VCaP (cell line): ENCODE data around the gene EEF2K.

ENCODE experiments used
- H3K27ac ChIP-seq: fragments of 450-650 bp; 2 replicates; pipeline ENCODE4 v1.5.1; 2017
- CTCF ChIP-seq: fragments of 450-650 bp; conservative IDR thresholded peaks from 2 replicates; pipeline ENCODE4 v1.5.1; 2017; ENCODE audit warnings: mild to moderate bottlenecking, moderate library complexity

Gene EEF2K

GRCh38 chr16:22195695-22196558 is 10.2 kb upstream of the EEF2K start:
- peak overlapping the region; percentile 43; the same call in 1 of the 2 replicates for H3K27ac ChIP-seq
- TF ChIP-seq CTCF, result peak; percentile 84

GRCh38 chr16:22196559-22197168 is 9.4 kb upstream of the EEF2K start:
- peak overlapping the region; percentile 43; the same call in 1 of the 2 replicates for H3K27ac ChIP-seq

DNA sequence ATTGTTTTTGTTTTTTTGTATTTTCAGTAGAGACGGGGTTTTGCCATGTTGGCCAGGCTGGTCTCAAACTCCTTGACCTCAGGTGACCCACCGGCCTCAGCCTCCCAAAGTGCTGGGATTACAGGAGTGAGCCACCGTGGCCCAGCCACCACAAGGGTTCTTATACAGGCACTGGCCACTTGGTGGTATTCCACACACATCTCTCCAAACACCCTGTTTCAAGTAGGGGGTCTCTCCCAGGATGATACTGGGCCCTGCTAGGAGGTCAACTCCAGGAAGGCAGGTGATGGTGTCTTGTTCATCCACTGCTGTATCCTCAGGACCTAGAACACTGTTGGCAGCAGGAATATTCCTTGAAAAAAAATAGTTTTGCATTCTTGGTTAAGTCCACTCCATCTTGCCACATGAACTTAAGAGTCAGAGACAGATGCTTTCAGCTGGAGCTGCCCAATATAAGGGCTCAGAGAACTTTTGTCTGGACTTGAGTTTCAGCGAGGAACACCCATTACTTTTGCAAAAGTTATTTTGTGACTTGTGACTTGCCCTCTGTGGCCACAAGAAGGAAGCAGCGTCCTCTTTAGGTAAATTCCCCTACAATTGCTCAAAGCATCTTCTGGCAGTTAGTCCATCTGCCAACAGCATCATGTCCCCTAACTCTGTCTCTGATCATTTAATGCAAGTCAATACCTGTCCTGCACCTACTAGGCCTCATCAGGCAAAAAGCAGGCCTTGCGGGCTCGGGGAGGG is 7.4 kb upstream of the EEF2K start:
- no peak for TF ChIP-seq CTCF
- no peak overlapping the region for H3K27ac ChIP-seq

DNA sequence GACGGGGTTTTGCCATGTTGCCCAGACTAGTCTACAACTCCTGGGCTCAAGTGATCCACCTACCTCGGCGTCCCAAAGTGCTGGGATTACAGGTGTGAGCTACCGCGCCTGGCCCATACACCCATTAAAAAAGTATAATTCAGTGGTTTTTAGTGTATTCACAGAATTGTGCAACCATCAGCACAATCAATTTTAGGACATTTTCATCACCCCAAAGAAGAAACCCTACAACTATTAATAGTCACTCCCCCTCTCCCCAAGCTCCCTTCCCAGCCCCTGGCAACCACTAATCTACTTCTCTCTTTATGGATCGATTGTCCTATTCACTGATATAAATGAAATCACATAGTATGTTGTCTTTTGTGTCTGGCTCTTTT is 3.8 kb upstream of the EEF2K start:
- TF ChIP-seq CTCF, result no peak
- H3K27ac ChIP-seq, result no peak overlapping the region

- no peak overlapping the region for H3K27ac ChIP-seq
- no peak for TF ChIP-seq CTCF
These were observed 3.0 kb upstream of the EEF2K start for GRCh38 chr16:22203091-22203490.

DNA sequence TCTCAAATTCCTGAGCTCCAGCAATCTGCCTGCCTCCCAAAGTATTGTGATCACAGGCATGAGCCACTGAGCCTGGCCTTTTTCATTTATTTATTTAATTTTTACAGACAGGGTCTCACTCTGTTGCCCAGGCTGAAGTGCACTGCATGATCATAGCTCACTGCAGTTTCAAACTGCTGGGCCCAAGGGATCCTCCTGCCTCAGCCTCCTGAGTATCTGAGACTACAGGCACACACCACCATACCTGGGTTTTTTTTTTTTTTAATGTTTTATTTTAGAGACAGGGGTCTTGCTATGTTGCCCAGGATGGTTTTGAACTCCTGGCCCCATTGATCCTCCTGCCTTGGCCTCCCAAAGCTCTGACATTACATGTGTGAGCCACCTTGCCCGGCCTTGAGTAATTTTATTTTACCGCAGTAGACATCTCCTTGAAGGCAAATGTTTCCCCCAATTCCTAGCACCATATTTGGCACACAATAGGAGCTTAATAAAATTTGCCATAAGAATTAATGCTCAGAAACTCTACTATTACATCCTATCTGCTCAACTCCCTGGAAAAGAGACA is 1.9 kb upstream of the EEF2K start:
- no peak for TF ChIP-seq CTCF
- H3K27ac ChIP-seq, result no peak overlapping the region

- H3K27ac ChIP-seq, result peak overlapping the region; percentile 85
- TF ChIP-seq CTCF, result no peak
These were observed 483 bp upstream of the EEF2K start for GRCh38 chr16:22205577-22206012.
